GM10266 (cell line): ENCODE measurements around the gene RAB27B.

Source experiments
- DNase-seq: peaks from one replicate; pipeline ENCODE4 v3.0.0; 2012; ENCODE audit errors: extremely low spot score
- TF ChIP-seq, protein P1 (sequence below): IDR thresholded peaks from 2 replicates; pipeline ENCODE4 v1.5.1; 2012; ENCODE audit warnings: mild to moderate bottlenecking, low read depth; ENCODE audit not compliant: control insufficient read depth, insufficient read depth; ENCODE audit errors: missing control alignments

RAB27B gene

DNA sequence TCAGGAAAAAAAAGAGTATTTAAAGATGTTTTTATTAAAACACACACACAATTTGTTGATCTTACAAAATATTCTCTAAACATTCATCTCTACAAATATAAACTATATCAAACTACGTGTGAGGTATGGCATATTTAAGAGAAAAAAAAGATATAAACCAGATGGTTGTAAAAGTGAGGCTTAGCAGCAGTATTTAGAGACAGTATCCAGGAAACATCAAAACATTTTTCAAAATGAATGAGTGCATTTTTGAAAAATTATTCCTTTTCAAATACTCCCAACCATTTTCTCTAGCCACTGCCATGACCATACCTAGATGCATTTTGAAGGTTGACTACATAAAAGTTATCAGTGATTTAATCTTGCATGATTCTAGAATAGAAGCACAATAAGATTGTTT, 38.2 kb upstream of the RAB27B start:
- TF ChIP-seq, protein P1, sequence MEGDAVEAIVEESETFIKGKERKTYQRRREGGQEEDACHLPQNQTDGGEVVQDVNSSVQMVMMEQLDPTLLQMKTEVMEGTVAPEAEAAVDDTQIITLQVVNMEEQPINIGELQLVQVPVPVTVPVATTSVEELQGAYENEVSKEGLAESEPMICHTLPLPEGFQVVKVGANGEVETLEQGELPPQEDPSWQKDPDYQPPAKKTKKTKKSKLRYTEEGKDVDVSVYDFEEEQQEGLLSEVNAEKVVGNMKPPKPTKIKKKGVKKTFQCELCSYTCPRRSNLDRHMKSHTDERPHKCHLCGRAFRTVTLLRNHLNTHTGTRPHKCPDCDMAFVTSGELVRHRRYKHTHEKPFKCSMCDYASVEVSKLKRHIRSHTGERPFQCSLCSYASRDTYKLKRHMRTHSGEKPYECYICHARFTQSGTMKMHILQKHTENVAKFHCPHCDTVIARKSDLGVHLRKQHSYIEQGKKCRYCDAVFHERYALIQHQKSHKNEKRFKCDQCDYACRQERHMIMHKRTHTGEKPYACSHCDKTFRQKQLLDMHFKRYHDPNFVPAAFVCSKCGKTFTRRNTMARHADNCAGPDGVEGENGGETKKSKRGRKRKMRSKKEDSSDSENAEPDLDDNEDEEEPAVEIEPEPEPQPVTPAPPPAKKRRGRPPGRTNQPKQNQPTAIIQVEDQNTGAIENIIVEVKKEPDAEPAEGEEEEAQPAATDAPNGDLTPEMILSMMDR = no peak
- DNase-seq = no peak

DNA sequence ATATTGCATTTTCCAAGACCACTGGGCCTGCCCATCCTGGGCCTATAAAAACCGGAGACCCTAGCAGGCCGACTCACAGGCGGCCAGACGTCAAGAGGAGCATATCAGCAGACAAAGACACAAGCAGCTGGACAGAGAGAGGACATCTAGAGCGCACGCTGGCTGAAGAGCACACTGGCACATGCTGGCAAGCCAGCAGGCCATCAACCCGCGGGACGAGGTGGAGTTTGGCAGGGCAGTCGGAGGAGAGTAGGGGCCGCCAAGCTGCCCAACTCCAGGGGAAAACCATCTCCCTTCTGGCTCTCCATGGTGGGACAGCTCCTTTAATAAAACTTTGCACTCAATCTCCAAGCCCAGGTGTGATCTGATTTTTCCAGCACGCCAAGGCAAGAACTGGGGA, 36.6 kb upstream of the RAB27B start:
- TF ChIP-seq, protein P1 = no peak
- no peak for DNase-seq

DNA sequence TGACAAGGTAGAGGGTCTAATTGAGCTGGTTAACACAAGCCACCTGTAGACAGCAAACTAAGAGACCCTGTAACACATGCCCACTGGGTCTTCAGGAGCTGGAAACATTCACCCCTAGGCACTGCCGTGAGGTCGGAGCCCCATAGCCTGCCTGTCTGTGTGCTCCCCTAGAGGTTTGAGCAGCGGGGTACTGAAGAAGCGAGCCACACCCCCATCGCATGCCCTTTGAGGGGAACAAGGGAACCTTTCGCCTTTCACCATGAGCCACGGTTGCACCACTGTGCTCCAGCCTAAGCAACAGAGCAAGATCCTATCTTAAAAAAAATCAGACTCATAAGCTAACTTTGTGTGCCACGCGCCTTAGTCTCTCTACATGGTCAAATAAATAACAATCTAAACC, 36.2 kb upstream of the RAB27B start:
- TF ChIP-seq, protein P1 = no peak
- no peak for DNase-seq

DNA sequence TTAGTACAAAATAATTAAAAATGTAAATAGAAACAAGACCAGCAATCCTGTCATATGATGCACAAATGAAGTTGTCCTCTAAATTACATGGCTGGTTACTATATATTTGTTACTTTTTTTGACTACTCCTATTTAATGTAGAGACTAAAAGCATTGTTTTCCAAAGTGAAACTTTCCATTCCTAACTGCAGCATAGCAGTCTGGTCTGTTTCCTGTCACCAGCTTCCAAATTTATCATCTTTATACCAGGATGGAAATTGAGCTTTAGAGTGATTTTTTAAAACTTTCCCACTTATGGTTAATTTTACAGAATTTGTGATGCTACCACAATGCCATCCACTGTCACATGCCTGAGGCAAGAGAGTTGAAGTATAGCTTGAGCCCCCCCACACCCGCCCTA, 33.5 kb upstream of the RAB27B start:
- TF ChIP-seq, protein P1 = no peak
- DNase-seq = no peak

DNA sequence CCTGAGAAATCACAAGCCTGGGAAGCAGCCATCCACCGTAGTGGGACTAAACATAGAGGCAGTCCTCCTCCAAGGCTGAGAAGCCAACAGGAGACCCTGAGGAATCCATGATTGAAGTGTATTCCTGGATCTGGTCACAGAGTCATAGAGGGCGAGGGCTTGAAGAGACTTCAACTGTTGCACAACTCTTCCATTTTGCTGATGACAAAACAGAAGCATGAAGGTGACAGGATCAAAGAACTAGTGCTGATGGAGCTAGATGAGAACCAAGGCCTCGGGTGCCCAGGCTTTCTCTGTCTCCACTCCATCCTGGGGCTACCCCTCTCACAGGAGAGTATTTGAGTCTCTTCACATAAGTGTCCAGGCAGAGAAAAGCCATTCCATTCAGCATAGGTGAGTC, 30.1 kb upstream of the RAB27B start:
- TF ChIP-seq, protein P1 = no peak

DNA sequence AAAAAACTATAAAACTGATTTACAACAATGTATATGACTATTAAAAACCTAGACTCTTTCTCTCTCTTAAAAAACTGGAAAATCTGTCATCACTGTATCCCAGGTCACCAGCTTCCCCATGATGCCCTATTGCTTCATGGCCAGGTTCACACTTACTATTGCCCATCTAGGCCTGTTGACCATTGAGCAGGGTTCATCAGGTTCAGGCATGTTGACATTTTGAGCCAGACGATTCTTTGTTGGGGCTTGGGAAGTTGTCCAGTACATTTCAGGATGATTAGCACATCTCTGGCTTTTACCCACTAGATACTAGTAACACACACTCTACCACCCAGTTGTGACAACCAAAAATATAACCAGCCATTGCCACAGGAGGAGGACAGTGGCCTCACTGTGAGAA, 26.9 kb upstream of the RAB27B start:
- TF ChIP-seq, protein P1 = no peak
- DNase-seq = no peak

More for the DNA sequence above, 30.1 kb upstream of the RAB27B start:
- DNase-seq = no peak

DNA sequence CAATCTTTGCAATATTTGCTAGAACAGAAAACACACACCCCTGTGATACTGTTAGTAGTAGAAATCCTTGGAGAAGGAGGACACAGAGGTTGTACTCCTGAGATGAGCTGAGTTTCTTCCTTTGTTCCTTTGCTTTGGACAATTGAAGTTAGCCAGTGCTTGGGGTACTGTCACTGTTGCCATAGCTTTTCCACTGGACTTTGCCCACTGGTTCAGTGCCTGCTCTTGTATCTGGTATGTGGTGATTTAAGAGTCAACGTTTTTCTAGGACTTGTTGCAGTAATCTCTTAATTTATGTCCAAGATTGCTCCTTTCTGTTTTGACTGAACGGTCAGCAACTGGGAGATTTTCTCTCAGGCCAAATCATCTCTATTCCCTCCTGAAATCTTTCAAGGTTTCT, 26.1 kb upstream of the RAB27B start:
- TF ChIP-seq, protein P1 = no peak
- DNase-seq = no peak
